HepG2 (cell line): ENCODE measurements around the gene CSRNP3.

ENCODE experiments used
- HDAC2 ChIP-seq: sonication (generic); formaldehyde crosslinking; IDR thresholded peaks from 2 replicates; pipeline ENCODE4 v1.4.0; 2020; ENCODE audit warnings: missing genetic modification reagents
- IRF2 ChIP-seq: IDR thresholded peaks from 2 replicates; pipeline ENCODE4 v1.6.1; 2018; ENCODE audit warnings: missing genetic modification reagents, missing compliant biosample characterization
- POLR2A ChIP-seq, 2 experiments: IDR thresholded peaks; 2 replicates each; pipeline ENCODE4 v1.6.1; 2011; ENCODE audit warnings: low read depth in 2 of 2, low read length in 2 of 2, mild to moderate bottlenecking in 1 of 2, moderate library complexity in 1 of 2; ENCODE audit not compliant: insufficient read depth in 1 of 2
- RFX5 ChIP-seq: IDR thresholded peaks from 2 replicates; pipeline ENCODE4 v1.6.1; 2011; ENCODE audit warnings: low read depth, low read length, improper control_type of control experiment
- SATB2 ChIP-seq: sonication (generic); formaldehyde crosslinking; IDR thresholded peaks from 2 replicates; pipeline ENCODE4 v1.5.0; 2020; ENCODE audit warnings: missing genetic modification reagents
- SMARCC2 ChIP-seq: fragments of 450-650 bp; IDR thresholded peaks from 2 replicates; pipeline ENCODE4 v1.6.1; 2017; ENCODE audit warnings: antibody characterized with exemption, mild to moderate bottlenecking
- ZBTB7A ChIP-seq: sonication (generic); formaldehyde crosslinking; IDR thresholded peaks from 2 replicates; pipeline ENCODE4 v1.8.0; 2022; ENCODE audit warnings: mild to moderate bottlenecking, missing genetic modification reagents
- ZNF333 ChIP-seq: sonication (generic); formaldehyde crosslinking; IDR thresholded peaks from 2 replicates; pipeline ENCODE4 v1.4.0; 2020; ENCODE audit warnings: mild to moderate bottlenecking, missing genetic modification reagents, borderline replicate concordance
- TF ChIP-seq, protein P1 (sequence below): sonication (generic); formaldehyde crosslinking; IDR thresholded peaks from 2 replicates; pipeline ENCODE4 v1.4.0; 2020; ENCODE audit warnings: missing genetic modification reagents, low read depth, mild to moderate bottlenecking, borderline replicate concordance

DNA sequence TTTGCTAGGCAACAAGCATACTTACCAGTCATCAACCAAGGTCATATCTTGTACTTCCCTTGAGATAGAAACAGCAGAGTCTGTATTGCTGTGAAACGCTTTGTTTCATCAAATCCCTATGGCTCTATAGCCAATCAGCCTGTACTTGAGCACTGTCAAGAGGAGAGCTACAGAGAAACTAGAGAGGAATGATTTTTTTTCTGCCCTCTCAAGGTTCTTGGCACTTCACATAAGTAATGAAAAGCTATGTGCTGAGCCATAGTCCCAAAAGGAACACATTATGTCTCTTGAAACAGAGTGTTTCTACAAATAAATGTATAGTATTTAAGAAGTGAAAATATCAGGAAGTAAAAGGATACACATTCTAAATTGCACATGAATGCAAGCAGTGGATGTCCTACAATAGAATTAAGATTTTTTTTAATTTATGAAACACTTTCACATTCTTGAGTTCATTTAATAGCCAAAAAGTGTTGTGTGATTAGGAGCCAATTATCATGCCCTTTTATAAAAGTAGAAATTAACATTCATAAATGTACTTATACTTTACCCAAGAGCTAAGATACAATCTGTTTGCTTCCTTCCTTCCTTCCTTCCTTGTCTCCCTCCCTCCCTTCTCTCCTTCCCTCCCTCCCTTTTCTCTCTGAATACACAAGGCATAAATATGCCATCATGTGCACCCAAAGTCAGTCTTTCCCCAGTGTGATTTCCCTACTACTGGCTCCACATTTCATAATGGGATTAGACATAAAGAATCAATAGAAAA, 131.8 kb downstream of the CSRNP3 start:
- TF ChIP-seq SMARCC2 (no peak), ZNF333 (CRISPR knock-in tag) (no peak), ZBTB7A (CRISPR knock-in tag) (no peak), SATB2 (no peak), HDAC2 (CRISPR knock-in tag) (no peak), RFX5 (no peak), POLR2A (IDR thresholded peaks at IDR 0.05; ENCODE audit: insufficient read depth in 1 of 2, low read depth in 2 of 2, low read length in 2 of 2) (no peak), IRF2 (CRISPR knock-in tag) (no peak)
- TF ChIP-seq, protein P1, sequence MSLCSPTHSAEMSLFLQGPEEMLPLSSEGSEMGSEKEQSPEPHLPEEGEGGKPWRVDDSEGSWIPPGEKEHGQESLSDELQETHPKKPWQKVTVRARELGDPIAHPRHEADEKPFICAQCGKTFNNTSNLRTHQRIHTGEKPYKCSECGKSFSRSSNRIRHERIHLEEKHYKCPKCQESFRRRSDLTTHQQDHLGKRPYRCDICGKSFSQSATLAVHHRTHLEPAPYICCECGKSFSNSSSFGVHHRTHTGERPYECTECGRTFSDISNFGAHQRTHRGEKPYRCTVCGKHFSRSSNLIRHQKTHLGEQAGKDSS = no peak
